Endothelial cell of umbilical vein (primary cell): ENCODE data around the gene F5. TPM values are rescaled to one million over a fixed set of nuclear protein-coding genes. Genes with fewer than 3 reads are reported as not detected.

Experiments used
- BruUV-seq: library from RNA; stranded (reverse); fragments of 400-500 nt; replicated peaks from 2 replicates; lab custom pipeline; 2021; lab: Mats Ljungman, UMichigan
- CTCF ChIA-PET: fragments of 300-600, 350-600 bp; sonication (Branson Sonifier 250); formaldehyde crosslinking; loops from one replicate; lab custom pipeline; 2021; ENCODE audit warnings: antibody characterized with exemption, inconsistent platforms; lab: Charles Lee
- POLR2A ChIA-PET: fragments of 300-600, 350-600 bp; sonication (Branson Sonifier 250); formaldehyde crosslinking; loops from one replicate; lab custom pipeline; 2021; ENCODE audit warnings: antibody characterized with exemption, inconsistent platforms; lab: Charles Lee
- DNase-seq: peaks from one replicate; pipeline ENCODE4 v3.0.0-alpha.2; 2011; ENCODE audit warnings: low read depth, low spot score
- FAIRE-seq: peaks from 2 replicates; lab custom pipeline; 2011; peaks lifted over from hg19 to GRCh38; lab: Jason Lieb, UNC
- H2AFZ ChIP-seq: 2 replicates; pipeline ENCODE4 v1.6.0; 2012; ENCODE audit warnings: low read depth, low read length, control low read depth, inconsistent platforms
- H3K27ac ChIP-seq: 2 replicates; pipeline ENCODE4 v1.5.1; 2011; ENCODE audit warnings: low read depth, mild to moderate bottlenecking, control low read depth, low read length, moderate library complexity; ENCODE audit not compliant: insufficient read depth
- H3K27me3 ChIP-seq, 2 experiments: 2 replicates each; pipeline versions ENCODE4 v1.6.0 to v1.6.1; 2011; ENCODE audit warnings: low read length in 2 of 2, mixed read lengths in 1 of 2; ENCODE audit not compliant: control insufficient read depth in 2 of 2, insufficient read depth in 2 of 2
- H3K36me3 ChIP-seq, 2 experiments: 2 replicates in 1 of 2; 3 replicates in 1 of 2; pipeline ENCODE4 v1.5.1; 2011; ENCODE audit warnings: low read length in 2 of 2, mild to moderate bottlenecking in 1 of 2, moderate library complexity in 1 of 2; ENCODE audit not compliant: control insufficient read depth in 2 of 2, insufficient read depth in 2 of 2; ENCODE audit errors: extremely low read depth in 1 of 2
- H3K4me1 ChIP-seq: 3 replicates; pipeline ENCODE4 v1.5.1; 2011; ENCODE audit warnings: mild to moderate bottlenecking, low read length; ENCODE audit not compliant: control insufficient read depth, insufficient read depth; ENCODE audit errors: extremely low read depth
- H3K4me2 ChIP-seq: 2 replicates; pipeline ENCODE4 v1.6.1; 2011; ENCODE audit warnings: low read length, control low read depth, mixed read lengths; ENCODE audit not compliant: insufficient read depth
- H3K4me3 ChIP-seq, 3 experiments: fragments of 200-600 bp in 1 of 3; sonication (generic), shearing (Covaris generic) in 1 of 3; replicated peaks in 1 of 3; 2 replicates each; pipeline ENCODE4 v1.5.1; 2011 to 2016; ENCODE audit warnings: control low read depth in 3 of 3, low read length in 3 of 3, mild to moderate bottlenecking in 2 of 3, inconsistent platforms in 1 of 3, low read depth in 1 of 3, moderate library complexity in 1 of 3; ENCODE audit not compliant: insufficient read depth in 1 of 3
- H3K79me2 ChIP-seq: 2 replicates; pipeline ENCODE4 v1.6.0; 2012; ENCODE audit warnings: low read length, inconsistent platforms; ENCODE audit not compliant: control insufficient read depth, insufficient read depth
- H3K9ac ChIP-seq: replicated peaks from 2 replicates; pipeline ENCODE3; 2011; ENCODE audit warnings: low read length, control low read depth; ENCODE audit not compliant: insufficient read depth; ENCODE audit errors: extremely low read depth
- H3K9me1 ChIP-seq: replicated peaks from 3 replicates; pipeline ENCODE4 v1.6.0; 2011; ENCODE audit warnings: mild to moderate bottlenecking, low read length; ENCODE audit not compliant: control insufficient read depth, insufficient read depth; ENCODE audit errors: extremely low read depth
- H3K9me3 ChIP-seq: replicated peaks from 2 replicates; pipeline ENCODE4 v1.5.1; 2012; ENCODE audit warnings: low read length, inconsistent platforms; ENCODE audit not compliant: control insufficient read depth, insufficient read depth
- H4K20me1 ChIP-seq: replicated peaks from 2 replicates; pipeline ENCODE3; 2011; ENCODE audit warnings: mild to moderate bottlenecking, low read length; ENCODE audit not compliant: control insufficient read depth, insufficient read depth; ENCODE audit errors: extremely low read depth
- CTCF ChIP-seq, 2 donors: IDR thresholded peaks; 1 replicate in 1 of 2; 2 replicates in 1 of 2; pipeline ENCODE4 v1.5.1; 2011; ENCODE audit warnings: low read length in 2 of 2, mild to moderate bottlenecking in 2 of 2, moderate library complexity in 2 of 2, control low read depth in 1 of 2, inconsistent platforms in 1 of 2, low read depth in 1 of 2; ENCODE audit not compliant: insufficient read depth in 1 of 2; ENCODE audit errors: extremely low read depth in 1 of 2
- EZH2 ChIP-seq: IDR thresholded peaks from 2 replicates; pipeline ENCODE4 v1.6.1; 2012; ENCODE audit warnings: borderline replicate concordance, low read depth, mild to moderate bottlenecking, moderate library complexity, low read length, inconsistent platforms; ENCODE audit not compliant: severe bottlenecking
- GATA2 ChIP-seq: IDR thresholded peaks from 2 replicates; pipeline ENCODE4 v1.7.0; 2011; ENCODE audit warnings: low read depth, mild to moderate bottlenecking, moderate library complexity, mixed read lengths, low read length; ENCODE audit not compliant: insufficient read length, insufficient read depth
- MAX ChIP-seq: IDR thresholded peaks from 2 replicates; pipeline ENCODE4 v1.6.1; 2011; ENCODE audit not compliant: insufficient read depth, insufficient read length
- MYC ChIP-seq: IDR thresholded peaks from one replicate; pipeline ENCODE4 v1.6.1; 2011; ENCODE audit warnings: mild to moderate bottlenecking, low read depth, low read length
- POLR2AphosphoS5 ChIP-seq: IDR thresholded peaks from 2 replicates; pipeline ENCODE4 v1.6.1; 2012; ENCODE audit warnings: low read depth, mild to moderate bottlenecking, control low read depth, low read length, moderate library complexity; ENCODE audit not compliant: insufficient read depth
- dilution Hi-C: fragments of 300-500 bp; cut with MboI; formaldehyde crosslinking; loops from one replicate; pipeline ENCODE4 v1.15.0; 2019; ENCODE audit warnings: low sequenced_read_pairs; ENCODE audit not compliant: extremely low pct_ligation_motif_present
- intact Hi-C: fragments of 100-400 bp; cut with micrococcal nuclease; formaldehyde crosslinking; loops from one replicate; pipeline ENCODE4 v1.10.0; 2022
- polyA plus RNA-seq, 4 experiments: library from polyadenylated mRNA; depleted of rRNA in 3 of 4; stranded (reverse) in 3 of 4; unstranded in 1 of 4; fragments of >200 nt; gene quantifications; 2 replicates each; pipeline versions ENCODE4 v1.2.1 to v1.2.3, GENCODE V29; 2011 to 2012; ENCODE audit warnings: missing spikeins in 1 of 4
- total RNA-seq: library from RNA; stranded (reverse); gene quantifications from 2 replicates; pipeline ENCODE4 v1.2.3, GENCODE V29; 2021

Gene F5
- total and polyA plus RNA-seq, 2 donors (not counting 3 experiments of a cell fraction or from before 2014, with no cell fraction given) = not detected

GRCh38 chr1:169571450-169571849 lies 14.8 kb downstream of the F5 start:
- H4K20me1 ChIP-seq = no peaks in the 10 kb centered on the region
- H3K79me2 ChIP-seq = no peaks in the 10 kb centered on the region
- TF ChIP-seq EZH2 (no peak), MAX (no peak), CTCF (IDR thresholded peaks at IDR 0.05; ENCODE audit: extremely low read depth in 1 of 2, insufficient read depth in 1 of 2, low read depth in 1 of 2, low read length in 2 of 2) (no peak), POLR2AphosphoS5 (no peak)
- H3K4me3 ChIP-seq = no peak overlapping the region
- H3K4me2 ChIP-seq = no peak overlapping the region
- H3K9me3 ChIP-seq = no peaks in the 10 kb centered on the region
- FAIRE-seq = no peak
- ChIA-PET POLR2A (no interaction called here), CTCF (no interaction called here)
- H3K27ac ChIP-seq = no peak overlapping the region
- no peaks in the 10 kb centered on the region for H3K4me1 ChIP-seq
- no peak for DNase-seq
- no peaks in the 10 kb centered on the region for H3K36me3 ChIP-seq
- H3K9me1 ChIP-seq = no peaks in the 10 kb centered on the region
- dilution Hi-C loops (no loop called here), intact Hi-C loops (no loop called here)
- BruUV-seq = no TSS peak
- H2AFZ ChIP-seq = no peak overlapping the region
- no peaks in the 10 kb centered on the region for H3K27me3 ChIP-seq
- no peak overlapping the region for H3K9ac ChIP-seq

GRCh38 chr1:169570172-169570574 lies 16.1 kb downstream of the F5 start:
- intact Hi-C loops = no loop called here
- ChIA-PET POLR2A (no interaction called here), CTCF (interaction anchor here (2.0 to 2.5 kb wide), 2 partner anchors 16 to 142 kb away, joined by 5 to 7 read pairs; partner anchors contain the start of gene F5)
- Histone ChIP-seq H3K4me3 (no peak overlapping the region), H3K79me2 (no peaks in the 10 kb centered on the region), H3K9me3 (no peaks in the 10 kb centered on the region), H4K20me1 (no peaks in the 10 kb centered on the region), H3K36me3 (no peaks in the 10 kb centered on the region), H3K4me1 (peaks cover 8% of the 10 kb centered on the region), H3K4me2 (no peak overlapping the region), H3K27me3 (no peaks in the 10 kb centered on the region), H3K9ac (no peak overlapping the region), H3K27ac (no peak overlapping the region), H3K9me1 (no peaks in the 10 kb centered on the region), H2AFZ (no peak overlapping the region)
- BruUV-seq = no TSS peak
- FAIRE-seq (no peak), DNase-seq (no peak)
- TF ChIP-seq POLR2AphosphoS5 (no peak), EZH2 (no peak), MYC (no peak), MAX (no peak), GATA2 (no peak)
- dilution Hi-C loops = no loop called here
